Measurements from ENCODE around the gene HDGF. TPM values are rescaled to one million over a fixed set of nuclear protein-coding genes. Genes with fewer than 3 reads are reported as not detected.
A peak's percentile ranks its signal among the peaks of the same experiment; 100 is the strongest.

HDGF gene
- total RNA-seq, 1 donor = 177 TPM

- Histone ChIP-seq H3K4me3 (ENCODE audit: insufficient read depth, low read length) (no peak overlapping the region), H4K20me1 (ENCODE audit: insufficient read depth, low read length) (no peaks in the 10 kb centered on the region), H3K36me3 (ENCODE audit: insufficient read depth, low read length) (no peaks in the 10 kb centered on the region), H3K27me3 (ENCODE audit: insufficient read depth, low read length) (no peaks in the 10 kb centered on the region), H3K9me3 (ENCODE audit: low read depth, low read length) (no peaks in the 10 kb centered on the region), H2AFZ (ENCODE audit: low read length) (no peak overlapping the region), H3K4me1 (ENCODE audit: insufficient read depth, low read length) (peaks cover 36% of the 10 kb centered on the region), H3K4me2 (ENCODE audit: insufficient read depth, low read length) (no peak overlapping the region), H3K79me2 (ENCODE audit: insufficient read depth, low read length) (no peaks in the 10 kb centered on the region), H3K27ac (ENCODE audit: low read depth, low read length) (no peak overlapping the region)
- no peak for TF ChIP-seq CTCF (IDR thresholded peaks at IDR 0.05; ENCODE audit: extremely low read depth, low read depth, low read length)
- no peak for DNase-seq (ENCODE audit: insufficient read length, low spot score, missing footprints)
Measured at GRCh38 chr1:156703336-156703735, 48.1 kb downstream of the HDGF start.

GRCh38 chr1:156700736-156701531 is 50.5 kb downstream of the HDGF start:
- Histone ChIP-seq H2AFZ (ENCODE audit: low read length) (no peak overlapping the region), H3K79me2 (ENCODE audit: insufficient read depth, low read length) (no peaks in the 10 kb centered on the region), H3K36me3 (ENCODE audit: insufficient read depth, low read length) (no peaks in the 10 kb centered on the region), H3K27ac (ENCODE audit: low read depth, low read length) (no peak overlapping the region), H3K9me3 (ENCODE audit: low read depth, low read length) (no peaks in the 10 kb centered on the region), H4K20me1 (ENCODE audit: insufficient read depth, low read length) (no peaks in the 10 kb centered on the region), H3K4me2 (ENCODE audit: insufficient read depth, low read length) (no peak overlapping the region), H3K4me1 (ENCODE audit: insufficient read depth, low read length) (peaks cover 15% of the 10 kb centered on the region), H3K4me3 (ENCODE audit: insufficient read depth, low read length) (no peak overlapping the region), H3K27me3 (ENCODE audit: insufficient read depth, low read length) (peaks cover 3% of the 10 kb centered on the region)
- DNase-seq (ENCODE audit: insufficient read length, low spot score, missing footprints) = peak; percentile 30
- no peak for TF ChIP-seq CTCF (IDR thresholded peaks at IDR 0.05; ENCODE audit: extremely low read depth, low read depth, low read length)

- no peak overlapping the region for H2AFZ ChIP-seq (ENCODE audit: low read length)
- peak; percentile 57 for DNase-seq (ENCODE audit: insufficient read length, low spot score, missing footprints)
- no peak for TF ChIP-seq CTCF (IDR thresholded peaks at IDR 0.05; ENCODE audit: extremely low read depth, low read depth, low read length)
Measured at GRCh38 chr1:156698995-156699394, 52.5 kb downstream of the HDGF start.

GRCh38 chr1:156697481-156697880 is 54.0 kb downstream of the HDGF start:
- Histone ChIP-seq H3K4me1 (ENCODE audit: insufficient read depth, low read length) (no peaks in the 10 kb centered on the region), H3K4me3 (ENCODE audit: insufficient read depth, low read length) (no peak overlapping the region), H3K4me2 (ENCODE audit: insufficient read depth, low read length) (no peak overlapping the region), H3K9me3 (ENCODE audit: low read depth, low read length) (no peaks in the 10 kb centered on the region), H3K27ac (ENCODE audit: low read depth, low read length) (no peak overlapping the region), H2AFZ (ENCODE audit: low read length) (no peak overlapping the region), H3K36me3 (ENCODE audit: insufficient read depth, low read length) (no peaks in the 10 kb centered on the region), H3K27me3 (ENCODE audit: insufficient read depth, low read length) (peaks cover 5% of the 10 kb centered on the region), H4K20me1 (ENCODE audit: insufficient read depth, low read length) (no peaks in the 10 kb centered on the region), H3K79me2 (ENCODE audit: insufficient read depth, low read length) (no peaks in the 10 kb centered on the region)
- no peak for TF ChIP-seq CTCF (IDR thresholded peaks at IDR 0.05; ENCODE audit: extremely low read depth, low read depth, low read length)
- peak; percentile 11 for DNase-seq (ENCODE audit: insufficient read length, low spot score, missing footprints)

More at GRCh38 chr1:156698995-156699394, 52.5 kb downstream of the HDGF start:
- no peaks in the 10 kb centered on the region for H4K20me1 ChIP-seq (ENCODE audit: insufficient read depth, low read length)
- H3K27ac ChIP-seq (ENCODE audit: low read depth, low read length) = no peak overlapping the region
- H3K9me3 ChIP-seq (ENCODE audit: low read depth, low read length) = no peaks in the 10 kb centered on the region
- H3K79me2 ChIP-seq (ENCODE audit: insufficient read depth, low read length) = no peaks in the 10 kb centered on the region
- H3K36me3 ChIP-seq (ENCODE audit: insufficient read depth, low read length) = no peaks in the 10 kb centered on the region
- no peak overlapping the region for H3K4me2 ChIP-seq (ENCODE audit: insufficient read depth, low read length)
- H3K4me1 ChIP-seq (ENCODE audit: insufficient read depth, low read length) = no peaks in the 10 kb centered on the region
- no peak overlapping the region for H3K4me3 ChIP-seq (ENCODE audit: insufficient read depth, low read length)
- H3K27me3 ChIP-seq (ENCODE audit: insufficient read depth, low read length) = peaks cover 3% of the 10 kb centered on the region

All from osteoblast (primary cell).